HG02798 (cell line): ENCODE data around the gene SFMBT1.

Experiments
- ATAC-seq: cut with Tn5 transposase; IDR thresholded peaks from one replicate; pipeline ENCODE4 v1.9.1; 2021; ENCODE audit warnings: mild to moderate bottlenecking; ENCODE audit not compliant: unreplicated experiment, poor library complexity

Gene SFMBT1

GRCh38 chr3:52930748-52931147 lies 115.1 kb downstream of the SFMBT1 start:
- no peak for ATAC-seq

GRCh38 chr3:52926554-52926953 lies 119.3 kb downstream of the SFMBT1 start:
- ATAC-seq, result no peak

GRCh38 chr3:52925405-52926313 lies 120.2 kb downstream of the SFMBT1 start:
- ATAC-seq, result no peak

- no peak for ATAC-seq
These were observed 121.9 kb downstream of the SFMBT1 start for GRCh38 chr3:52923963-52924362.

GRCh38 chr3:52920841-52921240 lies 125.0 kb downstream of the SFMBT1 start:
- ATAC-seq, result no peak

- ATAC-seq, result no peak
These were observed 128.8 kb downstream of the SFMBT1 start for GRCh38 chr3:52917044-52917443.

GRCh38 chr3:52915294-52915693 lies 130.6 kb downstream of the SFMBT1 start:
- no peak for ATAC-seq

GRCh38 chr3:52912885-52913731 lies 132.8 kb downstream of the SFMBT1 start:
- ATAC-seq, result no peak

GRCh38 chr3:52910823-52911222 lies 135.1 kb downstream of the SFMBT1 start:
- no peak for ATAC-seq

GRCh38 chr3:52907497-52907896 lies 138.4 kb downstream of the SFMBT1 start:
- ATAC-seq, result no peak

GRCh38 chr3:52904552-52904951 lies 141.3 kb downstream of the SFMBT1 start:
- no peak for ATAC-seq

GRCh38 chr3:52904000-52904399 lies 141.9 kb downstream of the SFMBT1 start:
- no peak for ATAC-seq

GRCh38 chr3:52897130-52898122 lies 148.4 kb downstream of the SFMBT1 start, which contains the start of gene STIMATE:
Gene STIMATE, minus strand, starts transcription at chr3:52897548. Its CDS starts 98 bp downstream, at chr3:52897450.
- ATAC-seq, result peak; percentile 93

- no peak for ATAC-seq
These were observed 149.3 kb downstream of the SFMBT1 start for GRCh38 chr3:52896613-52897012.

GRCh38 chr3:52896151-52896550 lies 149.7 kb downstream of the SFMBT1 start:
- ATAC-seq, result no peak

- ATAC-seq, result no peak
These were observed 150.5 kb downstream of the SFMBT1 start for GRCh38 chr3:52895418-52895817.

GRCh38 chr3:52894756-52895155 lies 151.1 kb downstream of the SFMBT1 start:
- ATAC-seq, result no peak

GRCh38 chr3:52893723-52894122 lies 152.2 kb downstream of the SFMBT1 start:
- no peak for ATAC-seq

GRCh38 chr3:52892625-52893311 lies 153.1 kb downstream of the SFMBT1 start:
- peak; percentile 18 for ATAC-seq
